ENCODE measurements around the gene SRBD1.

Gene SRBD1

GRCh38 chr2:45631319-45631718 lies 20.3 kb upstream of the SRBD1 start:
- no peak for DNase-seq

GRCh38 chr2:45629971-45630370 lies 18.9 kb upstream of the SRBD1 start:
- DNase-seq = no peak

- DNase-seq = no peak
Measured at GRCh38 chr2:45627911-45628310, 16.8 kb upstream of the SRBD1 start.

- DNase-seq = peak; percentile 68
Measured at GRCh38 chr2:45626387-45627221, 15.5 kb upstream of the SRBD1 start.

- no peak for DNase-seq
Measured at GRCh38 chr2:45625824-45626223, 14.8 kb upstream of the SRBD1 start.

GRCh38 chr2:45623098-45623497 lies 12.0 kb upstream of the SRBD1 start:
- no peak for DNase-seq

GRCh38 chr2:45622336-45623075 lies 11.4 kb upstream of the SRBD1 start:
- DNase-seq = no peak

- no peak for DNase-seq
Measured at GRCh38 chr2:45617496-45617895, 6.4 kb upstream of the SRBD1 start.

GRCh38 chr2:45616658-45617411 lies 5.8 kb upstream of the SRBD1 start:
- no peak for DNase-seq

- no peak for DNase-seq
Measured at GRCh38 chr2:45614871-45615415, 3.9 kb upstream of the SRBD1 start.

- no peak for DNase-seq
Measured at GRCh38 chr2:45614330-45614729, 3.3 kb upstream of the SRBD1 start.

- no peak for DNase-seq
Measured at GRCh38 chr2:45612731-45613130, 1.7 kb upstream of the SRBD1 start.

- no peak for DNase-seq
Measured at GRCh38 chr2:45612285-45612684, 1.2 kb upstream of the SRBD1 start.

GRCh38 chr2:45610281-45611019 lies 617 bp downstream of the SRBD1 start:
- peak; percentile 43 for DNase-seq

- DNase-seq = no peak
Measured at GRCh38 chr2:45607701-45608100, 3.4 kb downstream of the SRBD1 start.

GRCh38 chr2:45606796-45607195 lies 4.3 kb downstream of the SRBD1 start:
- DNase-seq = no peak

- no peak for DNase-seq
Measured at GRCh38 chr2:45605116-45605515, 6.0 kb downstream of the SRBD1 start.

- DNase-seq = no peak
Measured at GRCh38 chr2:45602624-45603023, 8.4 kb downstream of the SRBD1 start.

GRCh38 chr2:45598545-45598944 lies 12.5 kb downstream of the SRBD1 start:
- DNase-seq = no peak

- DNase-seq = no peak
Measured at GRCh38 chr2:45596761-45597160, 14.3 kb downstream of the SRBD1 start.

- no peak for DNase-seq
Measured at GRCh38 chr2:45595721-45596435, 15.2 kb downstream of the SRBD1 start.

GRCh38 chr2:45591073-45591472 lies 20.0 kb downstream of the SRBD1 start:
- no peak for DNase-seq
